GM12872 (cell line): ENCODE data around the gene TMEM38B.

ENCODE experiments used
- CTCF ChIP-seq: IDR thresholded peaks from 3 replicates; pipeline ENCODE4 v1.5.1; 2011; ENCODE audit warnings: low read depth, mild to moderate bottlenecking, low read length, moderate library complexity; ENCODE audit not compliant: insufficient read depth

Gene TMEM38B

GRCh38 chr9:105698348-105698870 lies 4.1 kb downstream of the TMEM38B start:
- TF ChIP-seq CTCF: no peak

GRCh38 chr9:105700668-105701067 lies 6.3 kb downstream of the TMEM38B start:
- no peak for TF ChIP-seq CTCF

- TF ChIP-seq CTCF: no peak
Measured at GRCh38 chr9:105701145-105701544, 6.8 kb downstream of the TMEM38B start.

GRCh38 chr9:105702207-105702606 lies 7.9 kb downstream of the TMEM38B start:
- no peak for TF ChIP-seq CTCF

- no peak for TF ChIP-seq CTCF
Measured at GRCh38 chr9:105706156-105706555, 11.8 kb downstream of the TMEM38B start.

- no peak for TF ChIP-seq CTCF
Measured at GRCh38 chr9:105708405-105708804, 14.1 kb downstream of the TMEM38B start.

- no peak for TF ChIP-seq CTCF
Measured at GRCh38 chr9:105710638-105711037, 16.3 kb downstream of the TMEM38B start.
